DMS153 (cell line): ENCODE results near the gene GOLGA6L22.
"Not testable (repeated sequence)": the region's sequence is repeated elsewhere in the genome, so short reads cannot be mapped to it uniquely, and the experiment has no call there.

Source experiments
- DNase-seq: peaks from one replicate; lab custom pipeline; 2025; lab: John Stamatoyannopoulos, UW

The GOLGA6L22 gene

GRCh38 chr15:22458603-22459002, at the start of gene GOLGA6L22:
Gene GOLGA6L22 (plus strand): TSS chr15:22458903. CDS start chr15:22458994, 91 bp downstream.
- not testable (repeated sequence) for DNase-seq

GRCh38 chr15:22417288-22417687, 41.4 kb upstream of the GOLGA6L22 start:
- not testable (repeated sequence) for DNase-seq

GRCh38 chr15:22417795-22418194, 40.9 kb upstream of the GOLGA6L22 start:
- not testable (repeated sequence) for DNase-seq

GRCh38 chr15:22418212-22418611, 40.5 kb upstream of the GOLGA6L22 start:
- not testable (repeated sequence) for DNase-seq

GRCh38 chr15:22418666-22419065, 40.0 kb upstream of the GOLGA6L22 start:
- DNase-seq: not testable (repeated sequence)

- DNase-seq: not testable (repeated sequence)
These were observed 38.4 kb upstream of the GOLGA6L22 start for GRCh38 chr15:22420340-22420739.

- not testable (repeated sequence) for DNase-seq
These were observed 29.3 kb upstream of the GOLGA6L22 start for GRCh38 chr15:22429426-22429825.

- not testable (repeated sequence) for DNase-seq
These were observed 27.0 kb upstream of the GOLGA6L22 start for GRCh38 chr15:22431687-22432086.

- DNase-seq: not testable (repeated sequence)
These were observed 35.9 kb downstream of the GOLGA6L22 start for GRCh38 chr15:22494490-22495113.

GRCh38 chr15:22497200-22497599, 38.5 kb downstream of the GOLGA6L22 start:
- not testable (repeated sequence) for DNase-seq

GRCh38 chr15:22498220-22498925, 39.7 kb downstream of the GOLGA6L22 start:
- DNase-seq: not testable (repeated sequence)

- not testable (repeated sequence) for DNase-seq
These were observed 43.6 kb downstream of the GOLGA6L22 start for GRCh38 chr15:22502272-22502671.

GRCh38 chr15:22506959-22507358, 48.3 kb downstream of the GOLGA6L22 start:
- DNase-seq: not testable (repeated sequence)

GRCh38 chr15:22516140-22516539, 57.4 kb downstream of the GOLGA6L22 start:
- DNase-seq: not testable (repeated sequence)
